Measurements from ENCODE around the gene CASZ1.

GRCh38 chr1:10745886-10746455, 50.5 kb downstream of the CASZ1 start:
- no peak for TF ChIP-seq CTCF (IDR thresholded peaks at IDR 0.05; ENCODE audit: poor library complexity)
- no peak for TF ChIP-seq EZH2 (IDR thresholded peaks at IDR 0.05; ENCODE audit: borderline replicate concordance)

Data from hepatocyte (in vitro differentiated cells).